Thoracic aorta (tissue), 2 donors: Measurements from ENCODE around the gene CADM2. TPM values are rescaled to one million over a fixed set of nuclear protein-coding genes. Genes with fewer than 3 reads are reported as not detected.

Experiments
- ATAC-seq: fragments of 150-250 bp; one replicate; pipeline ENCODE4 v1.8.0; 2017; ENCODE audit warnings: low read depth; ENCODE audit not compliant: insufficient number of reproducible peaks, low FRiP score
- DNase-seq: peaks from one replicate; pipeline ENCODE4 v3.0.0-alpha.2; 2020; ENCODE audit warnings: low spot score
- H3K27ac ChIP-seq, 2 donors: fragments of 200-600 bp; sonication (generic); 1 replicate in 1 of 2; 2 replicates in 1 of 2; pipeline ENCODE4 v1.5.1; 2016; ENCODE audit warnings: mild to moderate bottlenecking in 2 of 2, moderate library complexity in 2 of 2
- H3K27me3 ChIP-seq: fragments of 200-600 bp; sonication (generic); replicated peaks from 2 replicates; pipeline ENCODE4 v1.6.0; 2016; ENCODE audit warnings: mild to moderate bottlenecking; ENCODE audit not compliant: insufficient read depth
- H3K36me3 ChIP-seq: fragments of 200-600 bp; sonication (generic); one replicate; pipeline ENCODE4 v1.5.1; 2016
- H3K4me1 ChIP-seq, 2 donors: fragments of 200-600 bp; sonication (generic); 1 replicate in 1 of 2; 2 replicates in 1 of 2; pipeline versions ENCODE4 v1.5.1 to v1.6.0; 2016; ENCODE audit warnings: low read depth in 2 of 2, mild to moderate bottlenecking in 1 of 2; ENCODE audit not compliant: control insufficient read depth in 1 of 2
- H3K4me3 ChIP-seq: fragments of 200-600 bp; sonication (generic); 2 replicates; pipeline ENCODE4 v1.5.1; 2016; ENCODE audit warnings: mild to moderate bottlenecking
- H3K9me3 ChIP-seq: fragments of 200-600 bp; sonication (generic); 2 replicates; pipeline ENCODE4 v1.5.1; 2016
- total RNA-seq, 2 donors: library from RNA; depleted of rRNA; stranded (reverse); fragments of >200 nt; gene quantifications; one replicate each; pipeline versions ENCODE4 v1.1.0 to v1.2.3, GENCODE V29; 2016
- TF ChIP-seq, protein P1 (sequence below): fragments of 200-600 bp; sonication (generic); IDR thresholded peaks from one replicate; pipeline ENCODE4 v1.5.1; 2019; ENCODE audit warnings: antibody characterized with exemption

The CADM2 gene
- total RNA-seq, 2 donors from 2014 or later: 1.8 TPM; not detected in 1

DNA sequence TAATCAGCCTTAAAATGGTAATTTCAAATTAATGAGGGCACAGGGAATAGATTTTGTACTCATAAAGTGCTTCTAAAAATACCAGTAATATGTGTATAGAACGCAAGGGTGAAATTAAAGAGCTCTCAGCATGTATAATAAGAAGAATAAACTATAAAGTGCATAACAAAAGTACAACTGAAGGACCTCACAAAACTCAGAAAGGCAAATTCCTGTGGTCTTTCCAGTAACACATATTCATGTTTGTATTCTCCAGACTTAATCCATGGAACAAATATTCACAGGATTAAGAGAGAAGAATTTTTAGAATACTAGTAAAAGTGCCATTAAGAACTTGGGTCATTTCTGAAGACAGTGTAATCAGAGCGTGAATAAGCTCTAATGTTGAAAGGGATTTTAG, 646.3 kb downstream of the CADM2 start:
- no peaks in the 10 kb centered on the region for H3K4me1 ChIP-seq
- H3K27me3 ChIP-seq: no peaks in the 10 kb centered on the region
- H3K36me3 ChIP-seq: no peaks in the 10 kb centered on the region
- TF ChIP-seq, protein P1, sequence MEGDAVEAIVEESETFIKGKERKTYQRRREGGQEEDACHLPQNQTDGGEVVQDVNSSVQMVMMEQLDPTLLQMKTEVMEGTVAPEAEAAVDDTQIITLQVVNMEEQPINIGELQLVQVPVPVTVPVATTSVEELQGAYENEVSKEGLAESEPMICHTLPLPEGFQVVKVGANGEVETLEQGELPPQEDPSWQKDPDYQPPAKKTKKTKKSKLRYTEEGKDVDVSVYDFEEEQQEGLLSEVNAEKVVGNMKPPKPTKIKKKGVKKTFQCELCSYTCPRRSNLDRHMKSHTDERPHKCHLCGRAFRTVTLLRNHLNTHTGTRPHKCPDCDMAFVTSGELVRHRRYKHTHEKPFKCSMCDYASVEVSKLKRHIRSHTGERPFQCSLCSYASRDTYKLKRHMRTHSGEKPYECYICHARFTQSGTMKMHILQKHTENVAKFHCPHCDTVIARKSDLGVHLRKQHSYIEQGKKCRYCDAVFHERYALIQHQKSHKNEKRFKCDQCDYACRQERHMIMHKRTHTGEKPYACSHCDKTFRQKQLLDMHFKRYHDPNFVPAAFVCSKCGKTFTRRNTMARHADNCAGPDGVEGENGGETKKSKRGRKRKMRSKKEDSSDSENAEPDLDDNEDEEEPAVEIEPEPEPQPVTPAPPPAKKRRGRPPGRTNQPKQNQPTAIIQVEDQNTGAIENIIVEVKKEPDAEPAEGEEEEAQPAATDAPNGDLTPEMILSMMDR: no peak
- no peak overlapping the region for H3K4me3 ChIP-seq
- no peak overlapping the region for H3K27ac ChIP-seq
- DNase-seq (no peak), ATAC-seq (no peak)
- H3K9me3 ChIP-seq: no peaks in the 10 kb centered on the region

DNA sequence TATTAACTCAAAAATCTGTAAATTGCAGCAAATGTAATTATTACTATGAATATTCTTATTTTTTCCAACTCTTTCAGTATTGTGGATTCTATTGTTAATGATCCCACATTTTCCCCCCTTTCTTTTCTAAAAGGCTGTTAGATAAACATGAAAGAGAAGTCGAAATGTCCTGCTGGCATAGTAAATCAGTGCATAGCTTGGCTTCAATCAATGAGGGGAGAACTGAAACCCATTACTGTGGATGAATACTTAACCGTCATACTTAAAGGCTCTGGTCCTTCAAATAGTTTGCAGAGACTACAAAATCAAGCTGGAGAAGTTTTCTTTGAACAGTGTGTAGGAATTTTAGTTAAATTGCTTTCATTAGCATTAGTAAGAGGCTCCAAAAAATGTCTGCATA, 667.9 kb downstream of the CADM2 start:
- no peak overlapping the region for H3K4me3 ChIP-seq
- ATAC-seq (no peak), DNase-seq (no peak)
- no peaks in the 10 kb centered on the region for H3K9me3 ChIP-seq
- TF ChIP-seq, protein P1: no peak
- no peaks in the 10 kb centered on the region for H3K27me3 ChIP-seq
- no peaks in the 10 kb centered on the region for H3K36me3 ChIP-seq
- H3K4me1 ChIP-seq: no peaks in the 10 kb centered on the region
- no peak overlapping the region for H3K27ac ChIP-seq

DNA sequence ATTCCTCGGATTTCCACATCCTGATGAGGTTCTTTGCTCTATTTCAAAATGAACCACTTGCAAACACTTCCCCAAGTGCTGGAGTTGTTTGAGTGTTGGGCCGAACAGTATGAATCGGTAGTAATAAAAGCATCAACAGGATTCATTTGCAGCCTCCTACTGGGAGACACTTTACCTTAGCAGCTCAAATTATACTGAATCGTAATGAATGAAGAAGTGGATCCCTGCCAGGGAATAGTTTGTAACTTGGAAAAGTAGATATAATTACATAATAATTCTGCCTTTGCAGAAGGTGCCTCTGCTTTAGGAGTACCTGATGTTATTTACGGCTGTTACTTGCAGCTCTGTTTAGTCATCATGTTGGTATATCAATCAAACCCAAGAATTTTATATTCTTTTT, 669.1 kb downstream of the CADM2 start:
- no peak for DNase-seq
- no peak overlapping the region for H3K4me3 ChIP-seq
- H3K36me3 ChIP-seq: no peaks in the 10 kb centered on the region
- no peaks in the 10 kb centered on the region for H3K4me1 ChIP-seq
- H3K27ac ChIP-seq: no peak overlapping the region
- TF ChIP-seq, protein P1: no peak
- H3K27me3 ChIP-seq: no peaks in the 10 kb centered on the region
- no peak for ATAC-seq
- no peaks in the 10 kb centered on the region for H3K9me3 ChIP-seq

DNA sequence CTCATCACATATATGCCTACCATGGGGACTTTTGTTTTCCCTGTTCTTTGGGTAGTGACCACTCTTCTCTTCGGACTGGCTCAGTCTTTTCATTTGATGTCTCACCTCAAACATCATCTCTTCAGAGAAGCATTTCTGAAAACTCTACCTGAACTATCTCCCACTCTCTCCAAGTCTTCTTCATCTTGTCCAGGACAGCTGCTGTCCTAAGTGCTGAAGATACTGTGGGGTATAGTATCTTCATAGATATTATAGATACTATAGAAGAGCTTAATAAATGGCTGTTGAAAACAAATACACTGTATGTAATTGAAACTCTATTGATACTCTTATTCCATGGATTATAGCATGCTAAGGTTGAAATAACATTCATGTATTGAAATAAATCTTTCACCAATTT, 672.3 kb downstream of the CADM2 start:
- Histone ChIP-seq H3K36me3 (no peaks in the 10 kb centered on the region), H3K27me3 (no peaks in the 10 kb centered on the region), H3K27ac (no peak overlapping the region), H3K4me1 (no peaks in the 10 kb centered on the region), H3K9me3 (no peaks in the 10 kb centered on the region), H3K4me3 (no peak overlapping the region)
- ATAC-seq: no peak
- no peak for DNase-seq
- TF ChIP-seq, protein P1: no peak

DNA sequence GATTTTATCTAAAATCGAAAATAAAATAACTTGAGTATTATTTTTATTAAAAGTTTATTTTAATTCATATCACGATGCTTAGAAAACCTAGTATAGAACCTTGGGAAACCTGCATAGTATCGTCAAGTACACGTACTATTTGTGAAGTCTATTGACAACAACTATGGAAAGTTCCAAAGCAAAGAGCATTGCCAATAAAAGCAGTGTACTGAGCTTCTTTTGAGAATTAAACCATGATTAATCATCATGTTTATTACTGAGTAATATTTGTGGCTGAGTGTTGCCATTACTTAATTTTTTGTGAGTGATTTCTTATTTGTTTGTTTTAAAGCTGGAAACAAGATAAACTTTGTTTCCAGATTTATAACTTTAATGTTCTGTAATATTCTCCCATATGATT, 674.1 kb downstream of the CADM2 start:
- DNase-seq: no peak
- Histone ChIP-seq H3K4me1 (no peaks in the 10 kb centered on the region), H3K27ac (no peak overlapping the region), H3K36me3 (no peaks in the 10 kb centered on the region), H3K27me3 (no peaks in the 10 kb centered on the region), H3K4me3 (no peak overlapping the region), H3K9me3 (no peaks in the 10 kb centered on the region)
- TF ChIP-seq, protein P1: no peak
- ATAC-seq: no peak
